Cardiac atrium fibroblast (primary cell): ENCODE data around the gene CD300LG. TPM values are rescaled to one million over a fixed set of nuclear protein-coding genes. Genes with fewer than 3 reads are reported as not detected.

Source experiments
- total RNA-seq: library from RNA; depleted of rRNA; stranded (reverse); fragments of >200 nt; gene quantifications from 2 replicates; pipeline ENCODE4 v1.2.3, GENCODE V29; 2015

The CD300LG gene, protein sequence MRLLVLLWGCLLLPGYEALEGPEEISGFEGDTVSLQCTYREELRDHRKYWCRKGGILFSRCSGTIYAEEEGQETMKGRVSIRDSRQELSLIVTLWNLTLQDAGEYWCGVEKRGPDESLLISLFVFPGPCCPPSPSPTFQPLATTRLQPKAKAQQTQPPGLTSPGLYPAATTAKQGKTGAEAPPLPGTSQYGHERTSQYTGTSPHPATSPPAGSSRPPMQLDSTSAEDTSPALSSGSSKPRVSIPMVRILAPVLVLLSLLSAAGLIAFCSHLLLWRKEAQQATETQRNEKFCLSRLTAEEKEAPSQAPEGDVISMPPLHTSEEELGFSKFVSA
- total RNA-seq, result not detected in 2 replicates

DNA sequence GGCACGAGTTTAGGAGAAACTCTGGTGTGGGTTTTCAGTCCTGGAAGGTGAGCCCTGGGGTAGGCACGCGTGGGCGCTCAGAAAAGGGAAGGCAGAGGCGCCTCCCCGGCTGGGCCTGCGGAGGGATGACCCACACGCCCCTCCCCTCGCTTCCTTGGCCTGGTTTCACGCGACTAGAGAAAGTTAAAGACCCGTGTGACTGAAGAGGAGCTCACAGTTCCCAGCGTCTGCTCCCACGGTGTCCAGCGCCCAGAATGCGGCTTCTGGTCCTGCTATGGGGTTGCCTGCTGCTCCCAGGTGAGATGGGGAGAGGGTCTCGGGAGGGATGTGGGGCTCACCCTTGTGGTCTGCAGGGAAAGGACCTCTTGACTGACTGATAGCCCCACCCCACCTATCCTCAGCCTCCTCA lies at the start of gene CD300LG:
TSS of gene CD300LG (plus strand) at position 214 of the 409 bp plus-strand sequence. CDS start at position 255, 41 bp downstream.

DNA sequence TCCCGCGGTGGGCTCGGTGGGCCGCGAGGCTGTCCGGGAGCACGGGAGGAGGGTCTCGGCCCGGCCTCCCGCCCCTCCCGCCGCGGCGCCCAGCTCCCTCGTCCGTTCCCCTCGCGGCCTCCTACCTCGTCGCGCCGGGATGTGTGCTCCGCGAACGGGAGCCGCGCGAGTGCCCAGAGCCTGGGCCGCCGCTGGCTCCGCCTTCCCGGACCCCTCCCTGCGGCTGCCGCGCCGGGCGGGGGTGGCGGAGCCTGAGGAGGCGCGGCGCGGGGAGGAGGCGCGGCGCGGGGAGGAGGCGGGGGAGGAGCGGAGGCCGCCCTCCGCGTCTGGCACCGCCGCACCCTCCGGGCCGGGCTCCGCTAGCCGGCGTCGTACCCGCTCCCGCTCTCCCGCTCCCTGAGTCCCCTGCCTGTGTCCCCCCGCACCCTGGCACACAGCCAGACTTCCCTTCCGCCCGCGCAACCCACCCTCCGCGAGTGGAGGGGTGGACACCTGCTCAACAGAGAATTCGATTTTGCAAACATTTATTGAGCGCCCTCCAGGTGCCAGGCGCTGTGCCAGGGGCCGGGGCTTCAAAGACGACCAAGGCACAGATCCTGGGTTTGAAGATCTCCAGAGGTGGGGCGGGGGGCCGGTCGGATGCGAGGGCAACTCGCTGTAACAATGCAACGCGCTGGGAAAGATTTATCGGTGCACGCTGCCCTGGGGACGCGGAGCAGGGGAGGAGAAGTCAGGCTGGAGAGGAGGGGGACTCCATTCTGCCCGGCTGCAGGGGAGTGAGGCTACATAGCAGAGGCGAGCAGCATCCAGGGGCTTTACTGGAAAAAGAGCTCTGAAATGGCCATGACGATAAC lies 13.8 kb upstream of the CD300LG start, which contains the start of gene MPP3:
TSS of gene MPP3 (minus strand) at position 171 of the 854 bp plus-strand sequence. CDS start 1,240 bp downstream, outside the sequence.

DNA sequence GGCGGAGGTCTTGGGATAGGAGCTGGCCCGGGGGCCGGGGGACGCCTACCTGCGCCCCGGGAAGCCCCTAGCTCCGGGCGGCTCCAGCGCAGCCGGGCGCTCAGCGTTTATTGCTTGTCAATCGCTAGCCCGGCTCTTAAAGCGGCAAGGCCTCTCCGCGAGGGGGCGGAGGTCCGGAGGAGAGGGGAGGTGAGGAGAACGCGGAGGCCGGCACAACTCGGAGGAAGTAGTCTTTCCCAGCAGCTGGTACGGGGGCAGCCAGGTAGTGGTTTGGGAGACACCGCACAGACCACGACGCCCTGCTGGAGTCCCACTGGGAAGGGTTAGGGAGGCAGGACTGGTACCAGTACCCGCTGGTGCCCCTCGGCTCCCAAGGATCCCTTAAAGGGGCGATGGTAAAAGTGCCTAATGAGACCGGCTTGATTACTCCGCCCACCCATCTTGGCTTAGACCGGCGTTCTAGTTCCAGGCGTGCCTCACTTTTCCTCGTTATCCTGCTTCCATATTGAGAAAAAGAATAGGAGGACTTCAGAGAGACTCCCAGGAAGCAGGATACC lies 60.5 kb downstream of the CD300LG start, which contains the start of gene MPP2:
TSS of gene MPP2 (minus strand) at position 112 of the 557 bp plus-strand sequence. CDS start 3,076 bp downstream, outside the sequence.

Other genes starting within 250 kb of the CD300LG start
- gene MEOX1, start 185.3 kb upstream of the CD300LG start, total RNA-seq, result 0.54 TPM in 1 of 2 replicates, not detected in the other
- gene SOST, start 88.4 kb upstream of the CD300LG start, total RNA-seq, result not detected in 2 replicates
- gene DUSP3, start 68.2 kb upstream of the CD300LG start, total RNA-seq, result 32.9 and 42.4 TPM in 2 replicates
- gene CFAP97D1, start 66.7 kb upstream of the CD300LG start, total RNA-seq, result not detected in 2 replicates
- 4.4 and 6.3 TPM in 2 replicates for gene MPP3, start 14.0 kb upstream of the CD300LG start, total RNA-seq
- 5.2 and 10.3 TPM in 2 replicates for gene MPP2, start 60.4 kb downstream of the CD300LG start, total RNA-seq
- not detected in 2 replicates for gene PPY, start 95.3 kb downstream of the CD300LG start, total RNA-seq
- gene PYY, start 106.8 kb downstream of the CD300LG start, total RNA-seq, result not detected in 2 replicates
- 2.2 and 3.9 TPM in 2 replicates for gene NAGS, start 157.4 kb downstream of the CD300LG start, total RNA-seq
- gene TMEM101, start 167.8 kb downstream of the CD300LG start, total RNA-seq, result 33.2 and 38.9 TPM in 2 replicates
- 45.7 and 49.6 TPM in 2 replicates for gene LSM12, start 219.5 kb downstream of the CD300LG start, total RNA-seq
- gene G6PC3, start 223.6 kb downstream of the CD300LG start, total RNA-seq, result 52.3 and 55.6 TPM in 2 replicates